ENCODE results near the gene TC2N. TPM values are rescaled to one million over a fixed set of nuclear protein-coding genes. Genes with fewer than 3 reads are reported as not detected.

The TC2N gene
- total and polyA plus RNA-seq, 2 experiments from 2014 or later = 22.0 to 77.2 TPM

Other genes starting within 250 kb of the TC2N start
- gene CATSPERB, start 135.4 kb downstream of the TC2N start, total RNA-seq = 7.1 and 19.5 TPM in 2 replicates
- 0.93 and 3.5 TPM in 2 replicates for gene CATSPERB, start 135.4 kb downstream of the TC2N start, polyA plus RNA-seq
- gene FBLN5, start 80.2 kb upstream of the TC2N start, total RNA-seq = 115 and 157 TPM in 2 replicates
- 337 and 359 TPM in 2 replicates for gene FBLN5, start 80.2 kb upstream of the TC2N start, polyA plus RNA-seq
- gene TRIP11, start 172.5 kb upstream of the TC2N start, total RNA-seq = 44.7 and 50.5 TPM in 2 replicates
- gene TRIP11, start 172.5 kb upstream of the TC2N start, polyA plus RNA-seq = 39.2 TPM in 2 replicates
- 19.7 and 24.4 TPM in 2 replicates for gene ATXN3, start 239.0 kb upstream of the TC2N start, total RNA-seq
- 15.0 and 15.3 TPM in 2 replicates for gene ATXN3, start 239.0 kb upstream of the TC2N start, polyA plus RNA-seq